ENCODE measurements around the gene MME. TPM values are rescaled to one million over a fixed set of nuclear protein-coding genes. Genes with fewer than 3 reads are reported as not detected.
"Not testable (repeated sequence)": the region's sequence is repeated elsewhere in the genome, so short reads cannot be mapped to it uniquely, and the experiment has no call there.

MME gene
- total RNA-seq, 1 donor from 2014 or later = 18.4 TPM

GRCh38 chr3:155110996-155111901 lies 31.1 kb downstream of the MME start:
- no peak for DNase-seq (ENCODE audit: extremely low spot score in 2 of 2)
- H3K4me3 ChIP-seq = no peak overlapping the region
- H3K27ac ChIP-seq = no peak overlapping the region
- intact Hi-C loops (cut with DNase I) = no loop called here
- no peaks in the 10 kb centered on the region for H3K9me3 ChIP-seq
- no peaks in the 10 kb centered on the region for H3K27me3 ChIP-seq
- no peak for TF ChIP-seq POLR2AphosphoS5 (IDR thresholded peaks at IDR 0.05; ENCODE audit: insufficient read depth in 1 of 2, low read depth in 1 of 2)
- TF ChIP-seq POLR2A (IDR thresholded peaks at IDR 0.05) = no peak
- no peak for TF ChIP-seq CTCF (IDR thresholded peaks at IDR 0.05)
- H3K4me1 ChIP-seq = no peaks in the 10 kb centered on the region
- H3K36me3 ChIP-seq = no peaks in the 10 kb centered on the region

GRCh38 chr3:155111971-155112370 lies 31.9 kb downstream of the MME start:
- no peak overlapping the region for H3K27ac ChIP-seq
- no peak for TF ChIP-seq POLR2A (IDR thresholded peaks at IDR 0.05)
- no peak for TF ChIP-seq CTCF (IDR thresholded peaks at IDR 0.05)
- H3K27me3 ChIP-seq = no peaks in the 10 kb centered on the region
- H3K4me3 ChIP-seq = no peak overlapping the region
- H3K4me1 ChIP-seq = no peaks in the 10 kb centered on the region
- no peak for DNase-seq (ENCODE audit: extremely low spot score in 2 of 2)
- intact Hi-C loops (cut with DNase I) = no loop called here
- no peaks in the 10 kb centered on the region for H3K9me3 ChIP-seq
- no peaks in the 10 kb centered on the region for H3K36me3 ChIP-seq

DNA sequence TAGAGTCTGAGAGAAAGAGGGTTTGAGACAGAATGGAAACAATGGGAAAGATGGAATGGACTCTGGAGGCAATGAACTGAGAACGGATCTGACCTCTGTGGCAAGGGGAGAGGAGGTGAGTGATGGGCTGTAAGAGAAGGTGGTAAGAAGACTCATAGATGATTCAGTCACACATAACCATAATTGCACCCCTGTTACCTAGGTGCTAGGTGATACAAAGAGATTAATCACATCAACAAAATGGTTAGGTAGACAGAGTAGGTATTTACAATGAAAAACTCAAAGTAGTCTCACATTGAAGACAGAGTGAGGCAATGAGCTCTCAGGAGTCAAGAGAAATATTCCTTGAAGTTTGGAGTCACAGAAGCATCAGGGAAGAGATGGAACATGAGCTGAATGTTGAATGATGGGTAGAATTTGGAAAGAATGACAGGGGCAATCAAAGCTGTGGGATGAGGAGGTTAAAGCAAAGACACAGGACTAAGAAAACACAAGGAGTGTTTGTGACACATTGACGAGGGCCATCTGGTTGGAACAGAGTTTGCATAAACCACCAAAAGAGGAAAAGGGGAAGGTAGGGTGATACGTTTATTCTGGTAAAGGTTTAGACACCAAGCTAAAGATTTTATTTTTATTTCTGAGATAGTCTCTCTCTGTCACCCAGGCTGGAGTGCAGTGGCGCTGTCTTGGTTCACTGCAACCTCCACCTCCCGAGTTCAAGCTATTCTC lies 32.7 kb downstream of the MME start:
- Histone ChIP-seq H3K9me3 (no peaks in the 10 kb centered on the region), H3K27me3 (no peaks in the 10 kb centered on the region), H3K36me3 (no peaks in the 10 kb centered on the region), H3K4me3 (no peak overlapping the region), H3K4me1 (no peaks in the 10 kb centered on the region), H3K27ac (no peak overlapping the region)
- DNase-seq (ENCODE audit: extremely low spot score in 2 of 2) = no peak
- intact Hi-C loops (cut with DNase I) = no loop called here
- TF ChIP-seq POLR2AphosphoS5 (IDR thresholded peaks at IDR 0.05; ENCODE audit: insufficient read depth in 1 of 2, low read depth in 1 of 2) (no peak), CTCF (IDR thresholded peaks at IDR 0.05) (no peak), POLR2A (IDR thresholded peaks at IDR 0.05) (no peak)

DNA sequence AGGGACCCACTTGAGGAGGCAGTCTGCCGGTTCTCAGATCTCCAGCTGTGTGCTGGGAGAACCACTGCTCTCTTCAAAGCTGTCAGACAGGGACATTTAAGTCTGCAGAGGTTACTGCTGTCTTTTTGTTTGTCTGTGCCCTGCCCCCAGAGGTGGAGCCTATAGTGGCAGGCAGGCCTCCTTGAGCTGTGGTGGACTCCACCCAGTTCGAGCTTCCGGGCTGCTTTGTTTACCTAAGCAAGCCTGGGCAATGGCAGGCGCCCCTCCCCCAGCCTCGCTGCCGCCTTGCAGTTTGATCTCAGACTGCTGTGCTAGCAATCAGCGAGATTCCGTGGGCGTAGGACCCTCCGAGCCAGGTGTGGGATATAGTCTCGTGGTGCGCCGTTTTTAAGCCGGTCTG lies 44.6 kb downstream of the MME start:
- H3K4me1 ChIP-seq; H3K27ac ChIP-seq; intact Hi-C loops (cut with DNase I); DNase-seq (ENCODE audit: extremely low spot score in 2 of 2); H3K4me3 ChIP-seq; H3K27me3 ChIP-seq; H3K36me3 ChIP-seq; H3K9me3 ChIP-seq: not testable (repeated sequence)

GRCh38 chr3:155129396-155129795 lies 49.3 kb downstream of the MME start:
- no peak for TF ChIP-seq POLR2A (IDR thresholded peaks at IDR 0.05)
- no peak for TF ChIP-seq CTCF (IDR thresholded peaks at IDR 0.05)
- no peak for TF ChIP-seq POLR2AphosphoS5 (IDR thresholded peaks at IDR 0.05; ENCODE audit: insufficient read depth in 1 of 2, low read depth in 1 of 2)
- H3K36me3 ChIP-seq = no peaks in the 10 kb centered on the region
- H3K4me3 ChIP-seq = no peak overlapping the region
- DNase-seq (ENCODE audit: extremely low spot score in 2 of 2) = no peak
- H3K4me1 ChIP-seq = no peaks in the 10 kb centered on the region
- intact Hi-C loops (cut with DNase I) = no loop called here
- H3K9me3 ChIP-seq = no peaks in the 10 kb centered on the region
- H3K27me3 ChIP-seq = no peaks in the 10 kb centered on the region
- no peak overlapping the region for H3K27ac ChIP-seq

Data from vagina (tissue), 2 donors.